CD14-positive monocyte (primary cell): ENCODE measurements around the gene GBX1. TPM values are rescaled to one million over a fixed set of nuclear protein-coding genes. Genes with fewer than 3 reads are reported as not detected.

Experiments used
- DNase-seq, 3 donors: peaks; one replicate each; pipeline ENCODE4 v3.0.0-alpha.2; 2011 to 2022
- H2AFZ ChIP-seq: 2 replicates; pipeline ENCODE4 v1.6.0; 2012; ENCODE audit warnings: mild to moderate bottlenecking, low read depth, low read length, inconsistent platforms; ENCODE audit not compliant: insufficient read depth, poor library complexity, severe bottlenecking
- H3K27ac ChIP-seq, 2 donors: 1 replicate in 1 of 2; 2 replicates in 1 of 2; pipeline ENCODE4 v1.5.1; 2012 to 2013; ENCODE audit warnings: low read length in 2 of 2, control low read depth in 1 of 2, inconsistent platforms in 1 of 2, low read depth in 1 of 2, mild to moderate bottlenecking in 1 of 2
- H3K27me3 ChIP-seq, 2 donors: one replicate each; pipeline versions ENCODE4 v1.6.0 to v1.6.1; 2011 to 2013; ENCODE audit warnings: low read length in 2 of 2; ENCODE audit not compliant: control insufficient read depth in 2 of 2, insufficient read depth in 2 of 2
- H3K36me3 ChIP-seq, 2 donors: replicated peaks in 1 of 2; 1 replicate in 1 of 2; 2 replicates in 1 of 2; pipeline versions ENCODE4 v1.5.1 to v1.6.1; 2012 to 2013; ENCODE audit warnings: low read length in 2 of 2, control low read depth in 1 of 2, inconsistent platforms in 1 of 2, mild to moderate bottlenecking in 1 of 2; ENCODE audit not compliant: insufficient read depth in 2 of 2, control insufficient read depth in 1 of 2
- H3K4me1 ChIP-seq, 2 donors: 1 replicate in 1 of 2; 2 replicates in 1 of 2; pipeline versions ENCODE4 v1.5.1 to v1.6.1; 2012 to 2013; ENCODE audit warnings: low read length in 2 of 2, control low read depth in 1 of 2, inconsistent platforms in 1 of 2, mild to moderate bottlenecking in 1 of 2, moderate library complexity in 1 of 2; ENCODE audit not compliant: insufficient read depth in 2 of 2, control insufficient read depth in 1 of 2
- H3K4me2 ChIP-seq: replicated peaks from 2 replicates; pipeline ENCODE3; 2012; ENCODE audit warnings: low read length, moderate library complexity, mild to moderate bottlenecking; ENCODE audit not compliant: poor library complexity, severe bottlenecking; ENCODE audit errors: extremely low read depth
- H3K4me3 ChIP-seq, 3 experiments: fragments of 200-600 bp in 1 of 3; sonication (generic) in 1 of 3; replicated peaks in 1 of 3; 1 replicate in 2 of 3; 2 replicates in 1 of 3; pipeline ENCODE4 v1.5.1; 2011 to 2013; ENCODE audit warnings: low read length in 3 of 3, mild to moderate bottlenecking in 3 of 3, control low read depth in 2 of 3, low read depth in 2 of 3, inconsistent platforms in 1 of 3, moderate library complexity in 1 of 3
- H3K79me2 ChIP-seq: 2 replicates; pipeline ENCODE4 v1.6.0; 2012; ENCODE audit warnings: mild to moderate bottlenecking, control low read depth, inconsistent platforms, low read length, moderate library complexity; ENCODE audit not compliant: insufficient read depth
- H3K9ac ChIP-seq: 2 replicates; pipeline ENCODE4 v1.6.0; 2017; ENCODE audit warnings: low read length, mild to moderate bottlenecking; ENCODE audit not compliant: insufficient read depth, poor library complexity, severe bottlenecking
- H3K9me3 ChIP-seq, 2 donors: replicated peaks in 1 of 2; 1 replicate in 1 of 2; 2 replicates in 1 of 2; pipeline versions ENCODE4 v1.5.1 to v1.6.1; 2012 to 2013; ENCODE audit warnings: low read length in 2 of 2, control low read depth in 1 of 2; ENCODE audit not compliant: control insufficient read depth in 1 of 2, insufficient read depth in 1 of 2
- H4K20me1 ChIP-seq: 2 replicates; pipeline ENCODE4 v1.6.0; 2012; ENCODE audit warnings: mild to moderate bottlenecking, low read length, control low read depth, moderate library complexity; ENCODE audit not compliant: insufficient read depth
- H3K27ac Mint-ChIP-seq, 7 donors: one replicate each; pipeline ENCODE4 v1.8.0; 2020; ENCODE audit warnings: mild to moderate bottlenecking in 7 of 7, mixed read lengths in 7 of 7, moderate library complexity in 6 of 7, inconsistent platforms in 2 of 7
- H3K27me3 Mint-ChIP-seq, 3 donors: one replicate each; pipeline ENCODE4 v1.8.0; 2021 to 2022; ENCODE audit warnings: low read depth in 3 of 3, mild to moderate bottlenecking in 3 of 3, mixed read lengths in 3 of 3, moderate library complexity in 3 of 3, inconsistent platforms in 1 of 3
- H3K36me3 Mint-ChIP-seq, 2 donors: one replicate each; pipeline ENCODE4 v1.8.0; 2020; ENCODE audit warnings: mixed read lengths in 2 of 2, inconsistent platforms in 1 of 2, mild to moderate bottlenecking in 1 of 2
- H3K4me1 Mint-ChIP-seq: one replicate; pipeline ENCODE4 v1.8.0; 2020; ENCODE audit warnings: mild to moderate bottlenecking, mixed read lengths
- H3K4me3 Mint-ChIP-seq, 2 donors: one replicate each; pipeline ENCODE4 v1.8.0; 2020; ENCODE audit warnings: mild to moderate bottlenecking in 2 of 2, mixed read lengths in 2 of 2, moderate library complexity in 1 of 2
- H3K9me3 Mint-ChIP-seq, 7 donors: one replicate each; pipeline ENCODE4 v1.8.0; 2020 to 2022; ENCODE audit warnings: mixed read lengths in 7 of 7, mild to moderate bottlenecking in 6 of 7, moderate library complexity in 6 of 7, inconsistent platforms in 2 of 7
- CTCF ChIP-seq: fragments of 200-600 bp; IDR thresholded peaks from one replicate; pipeline ENCODE4 v1.8.0; 2022; ENCODE audit warnings: antibody characterized with exemption, mild to moderate bottlenecking
- WGBS: methylation state at CpG from one replicate; pipeline ENCODE4 v1.1.5; 2013; ENCODE audit warnings: missing lambda C conversion rate; ENCODE audit not compliant: insufficient coverage; 5-methylcytosine and 5-hydroxymethylcytosine counted together
- intact Hi-C, 2 donors: fragments of 100-400 bp; cut with micrococcal nuclease; formaldehyde crosslinking; loops; one replicate each; pipeline versions ENCODE4 v1.15.0 to v1.15.1; 2023
- polyA plus RNA-seq, 3 donors: library from polyadenylated mRNA; depleted of rRNA in 1 of 3; unstranded in 2 of 3; stranded (reverse) in 1 of 3; fragments of 300-500 nt in 2 of 3; fragments of >200 nt in 1 of 3; fragmentation: Illumina TruSeq in 2 of 3; gene quantifications; 1 replicate in 2 of 3; 2 replicates in 1 of 3; pipeline ENCODE4 v1.2.3, GENCODE V29; 2012 to 2021

GBX1 gene
- polyA plus RNA-seq, 3 donors, result not detected

- Mint-ChIP-seq H3K27ac (no peak overlapping the region), H3K9me3 (peaks cover 0 to 2% (median 0%) of the 10 kb centered on the region in 7 donors), H3K4me1 (no peaks in the 10 kb centered on the region), H3K36me3 (peaks cover 70% of the 10 kb centered on the region in 2 donors), H3K27me3 (peaks cover 2 to 15% (median 3%) of the 10 kb centered on the region in 3 donors), H3K4me3 (no peak overlapping the region)
- no peaks in the 10 kb centered on the region for H3K9me3 ChIP-seq
- no peak overlapping the region for H3K9ac ChIP-seq
- H3K79me2 ChIP-seq, result no peaks in the 10 kb centered on the region
- no peak overlapping the region for H3K4me2 ChIP-seq
- H3K27me3 ChIP-seq, result no peaks in the 10 kb centered on the region
- DNase-seq, result no peak
- H3K27ac ChIP-seq, result no peak overlapping the region
- peaks cover 84% of the 10 kb centered on the region for H4K20me1 ChIP-seq
- no peak overlapping the region for H2AFZ ChIP-seq
- H3K4me1 ChIP-seq, result no peaks in the 10 kb centered on the region
- H3K36me3 ChIP-seq, result peaks cover 54 to 87% of the 10 kb centered on the region in 2 donors
- 94% methylated on average over 14 of the region's 29 CpGs for WGBS
- TF ChIP-seq CTCF, result no peak
- intact Hi-C loops, result loop anchor here (5.0 kb wide), 2 partner anchors 50 to 180 kb away; no protein-coding TSS in a partner anchor
- H3K4me3 ChIP-seq, result no peak overlapping the region
These were observed 44.7 kb downstream of the GBX1 start for GRCh38 chr7:151122796-151123157.

- DNase-seq, result no peak
- Mint-ChIP-seq H3K9me3 (peaks cover 0 to 2% (median 0%) of the 10 kb centered on the region in 7 donors), H3K27me3 (peaks cover 2 to 15% (median 3%) of the 10 kb centered on the region in 3 donors), H3K4me1 (no peaks in the 10 kb centered on the region), H3K36me3 (peaks cover 69% of the 10 kb centered on the region in 2 donors), H3K27ac (no peak overlapping the region), H3K4me3 (no peak overlapping the region)
- 96% methylated on average over 19 of the region's 24 CpGs for WGBS
- no peaks in the 10 kb centered on the region for H3K27me3 ChIP-seq
- H3K27ac ChIP-seq, result no peak overlapping the region
- H2AFZ ChIP-seq, result no peak overlapping the region
- H3K9me3 ChIP-seq, result no peaks in the 10 kb centered on the region
- no peak overlapping the region for H3K4me2 ChIP-seq
- no peaks in the 10 kb centered on the region for H3K4me1 ChIP-seq
- H3K9ac ChIP-seq, result no peak overlapping the region
- no peak overlapping the region for H3K4me3 ChIP-seq
- H3K36me3 ChIP-seq, result peaks cover 54 to 87% of the 10 kb centered on the region in 2 donors
- peaks cover 84% of the 10 kb centered on the region for H4K20me1 ChIP-seq
- H3K79me2 ChIP-seq, result no peaks in the 10 kb centered on the region
- no peak for TF ChIP-seq CTCF
- intact Hi-C loops, result loop anchor here (5.0 kb wide), 2 partner anchors 50 to 180 kb away; no protein-coding TSS in a partner anchor
These were observed 45.2 kb downstream of the GBX1 start for GRCh38 chr7:151122276-151122675.
